Neural cell (in vitro differentiated cells): Measurements from ENCODE around the gene SRSF7. TPM values are rescaled to one million over a fixed set of nuclear protein-coding genes. Genes with fewer than 3 reads are reported as not detected.
"Not testable (repeated sequence)": the region's sequence is repeated elsewhere in the genome, so short reads cannot be mapped to it uniquely, and the experiment has no call there.

Experiments used
- H2AFZ ChIP-seq: fragments of 200-600, 300-800 bp; sonication (generic), shearing (Covaris generic); 2 replicates; pipeline ENCODE4 v1.6.0; 2014; ENCODE audit warnings: low read depth, mild to moderate bottlenecking, antibody characterized with exemption, low read length, moderate library complexity
- H3F3A ChIP-seq: fragments of 200-600 bp; shearing (Covaris generic); 2 replicates; pipeline ENCODE4 v1.6.1; 2016; ENCODE audit warnings: mild to moderate bottlenecking, moderate library complexity, mixed read lengths, antibody characterized with exemption, low read length; ENCODE audit not compliant: insufficient read depth, poor library complexity, severe bottlenecking
- H3K27ac ChIP-seq: fragments of 200-600, 300-800 bp; sonication (generic), shearing (Covaris generic); 2 replicates; pipeline ENCODE4 v1.5.1; 2014; ENCODE audit warnings: mild to moderate bottlenecking, low read length, moderate library complexity
- H3K27me3 ChIP-seq: fragments of 300-800, 200-600 bp; sonication (generic), shearing (Covaris generic); 2 replicates; pipeline ENCODE4 v1.6.0; 2014; ENCODE audit warnings: mild to moderate bottlenecking, low read depth, low read length, moderate library complexity; ENCODE audit not compliant: insufficient read depth
- H3K36me3 ChIP-seq: fragments of 300-800, 200-600 bp; sonication (generic), shearing (Covaris generic); 2 replicates; pipeline ENCODE4 v1.5.1; 2014; ENCODE audit warnings: mild to moderate bottlenecking, antibody characterized with exemption, low read length, moderate library complexity; ENCODE audit not compliant: insufficient read depth
- H3K4me2 ChIP-seq: fragments of 300-800, 200-600 bp; sonication (generic), shearing (Covaris generic); 2 replicates; pipeline ENCODE4 v1.6.0; 2014; ENCODE audit warnings: mild to moderate bottlenecking, low read length
- H3K4me3 ChIP-seq: fragments of 300-800, 200-600 bp; sonication (generic), shearing (Covaris generic); 2 replicates; pipeline ENCODE4 v1.5.1; 2014; ENCODE audit warnings: mild to moderate bottlenecking, low read length, moderate library complexity
- H3K79me2 ChIP-seq: fragments of 200-600 bp; shearing (Covaris generic); replicated peaks from 2 replicates; pipeline ENCODE4 v1.6.0; 2014; ENCODE audit warnings: mild to moderate bottlenecking, low read length, moderate library complexity; ENCODE audit not compliant: insufficient read depth
- H3K9ac ChIP-seq: fragments of 300-800, 200-600 bp; sonication (generic), shearing (Covaris generic); 2 replicates; pipeline ENCODE4 v1.6.1; 2016; ENCODE audit warnings: mild to moderate bottlenecking, low read length, mixed read lengths
- H3K9me2 ChIP-seq: fragments of 200-600 bp; shearing (Covaris generic); 2 replicates; pipeline ENCODE4 v1.6.1; 2016; ENCODE audit warnings: mild to moderate bottlenecking, low read length, mixed read lengths; ENCODE audit not compliant: insufficient read depth
- H3K9me3 ChIP-seq: fragments of 200-600, 300-800 bp; sonication (generic), shearing (Covaris generic); 2 replicates; pipeline ENCODE4 v1.6.1; 2016; ENCODE audit warnings: mild to moderate bottlenecking, mixed run types, low read length, moderate library complexity, mixed read lengths
- H4K20me1 ChIP-seq: fragments of 200-600 bp; shearing (Covaris generic); 2 replicates; pipeline ENCODE4 v1.6.1; 2016; ENCODE audit warnings: mild to moderate bottlenecking, mixed run types; ENCODE audit not compliant: insufficient read depth
- EP300 ChIP-seq: fragments of 450-650 bp; conservative IDR thresholded peaks from 2 replicates; pipeline ENCODE4 v1.6.1; 2014; ENCODE audit warnings: antibody characterized with exemption, mild to moderate bottlenecking, moderate library complexity; ENCODE audit not compliant: poor library complexity, severe bottlenecking
- EZH2 ChIP-seq: fragments of 200-600, 300-800 bp; shearing (Covaris generic), sonication (generic); IDR thresholded peaks from 2 replicates; pipeline ENCODE4 v1.6.1; 2014; ENCODE audit warnings: antibody characterized with exemption, low read length, borderline replicate concordance, mild to moderate bottlenecking; ENCODE audit not compliant: insufficient read depth, poor library complexity, severe bottlenecking
- MXI1 ChIP-seq: fragments of 450-650 bp; conservative IDR thresholded peaks from 2 replicates; pipeline ENCODE4 v1.6.1; 2014; ENCODE audit warnings: antibody characterized with exemption, mild to moderate bottlenecking; ENCODE audit not compliant: poor library complexity, severe bottlenecking
- POLR2AphosphoS5 ChIP-seq: IDR thresholded peaks from 2 replicates; pipeline ENCODE4 v1.6.1; 2012
- RAD21 ChIP-seq: fragments of 450-650 bp; conservative IDR thresholded peaks from 2 replicates; pipeline ENCODE4 v1.6.1; 2014; ENCODE audit warnings: antibody characterized with exemption, mild to moderate bottlenecking, moderate library complexity
- SMC3 ChIP-seq: fragments of 450-650 bp; conservative IDR thresholded peaks from 2 replicates; pipeline ENCODE4 v1.6.1; 2014; ENCODE audit warnings: antibody characterized with exemption, mild to moderate bottlenecking, moderate library complexity; ENCODE audit not compliant: poor library complexity
- TAF1 ChIP-seq: IDR thresholded peaks from 2 replicates; pipeline ENCODE4 v1.6.1; 2012; ENCODE audit warnings: low read depth
- polyA plus RNA-seq: library from polyadenylated mRNA; depleted of rRNA; stranded (reverse); fragments of >200 nt; gene quantifications from 2 replicates; pipeline ENCODE4 v1.2.3, GENCODE V29; 2014
- TF ChIP-seq, protein P1 (sequence below): IDR thresholded peaks from 2 replicates; pipeline ENCODE4 v1.6.1; 2012; ENCODE audit warnings: borderline replicate concordance
- TF ChIP-seq, protein P2 (sequence below): fragments of 450-650 bp; IDR thresholded peaks from 2 replicates; pipeline ENCODE4 v1.5.1; 2014; ENCODE audit warnings: antibody characterized with exemption, mild to moderate bottlenecking, moderate library complexity; ENCODE audit not compliant: poor library complexity, severe bottlenecking

Gene SRSF7
- polyA plus RNA-seq, 1 donor from 2014 or later, result 286 TPM

DNA sequence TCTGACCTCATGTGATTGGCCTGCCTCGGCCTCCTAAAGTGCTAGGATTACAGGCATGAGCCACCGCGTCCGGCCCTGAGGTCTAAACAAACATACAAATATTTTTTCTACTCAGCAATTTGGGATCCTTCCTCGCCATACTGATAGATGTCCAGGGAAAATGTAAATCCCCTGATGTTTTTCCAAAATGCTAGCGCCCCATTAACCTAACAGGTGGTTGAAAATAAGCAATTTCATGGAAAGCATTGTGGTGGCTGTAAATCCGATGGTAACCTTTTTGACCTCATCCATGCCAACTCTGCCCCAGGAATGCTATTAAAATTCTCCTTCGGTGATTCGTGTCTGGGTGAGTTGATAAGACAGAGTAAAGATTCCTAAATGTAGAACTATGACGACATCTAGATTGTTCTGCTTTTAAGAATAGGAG lies 46.1 kb upstream of the SRSF7 start:
- Histone ChIP-seq H4K20me1 (no peaks in the 10 kb centered on the region), H3K36me3 (peaks cover 5% of the 10 kb centered on the region), H3K9ac (no peak overlapping the region), H3K4me3 (no peak overlapping the region), H3K9me2 (no peaks in the 10 kb centered on the region), H3F3A (no peaks in the 10 kb centered on the region), H2AFZ (no peak overlapping the region), H3K9me3 (no peaks in the 10 kb centered on the region), H3K4me2 (no peak overlapping the region), H3K27ac (no peak overlapping the region), H3K27me3 (no peaks in the 10 kb centered on the region), H3K79me2 (no peaks in the 10 kb centered on the region)
- TF ChIP-seq RAD21, result no peak
- no peak for TF ChIP-seq TAF1
- TF ChIP-seq, protein P1, sequence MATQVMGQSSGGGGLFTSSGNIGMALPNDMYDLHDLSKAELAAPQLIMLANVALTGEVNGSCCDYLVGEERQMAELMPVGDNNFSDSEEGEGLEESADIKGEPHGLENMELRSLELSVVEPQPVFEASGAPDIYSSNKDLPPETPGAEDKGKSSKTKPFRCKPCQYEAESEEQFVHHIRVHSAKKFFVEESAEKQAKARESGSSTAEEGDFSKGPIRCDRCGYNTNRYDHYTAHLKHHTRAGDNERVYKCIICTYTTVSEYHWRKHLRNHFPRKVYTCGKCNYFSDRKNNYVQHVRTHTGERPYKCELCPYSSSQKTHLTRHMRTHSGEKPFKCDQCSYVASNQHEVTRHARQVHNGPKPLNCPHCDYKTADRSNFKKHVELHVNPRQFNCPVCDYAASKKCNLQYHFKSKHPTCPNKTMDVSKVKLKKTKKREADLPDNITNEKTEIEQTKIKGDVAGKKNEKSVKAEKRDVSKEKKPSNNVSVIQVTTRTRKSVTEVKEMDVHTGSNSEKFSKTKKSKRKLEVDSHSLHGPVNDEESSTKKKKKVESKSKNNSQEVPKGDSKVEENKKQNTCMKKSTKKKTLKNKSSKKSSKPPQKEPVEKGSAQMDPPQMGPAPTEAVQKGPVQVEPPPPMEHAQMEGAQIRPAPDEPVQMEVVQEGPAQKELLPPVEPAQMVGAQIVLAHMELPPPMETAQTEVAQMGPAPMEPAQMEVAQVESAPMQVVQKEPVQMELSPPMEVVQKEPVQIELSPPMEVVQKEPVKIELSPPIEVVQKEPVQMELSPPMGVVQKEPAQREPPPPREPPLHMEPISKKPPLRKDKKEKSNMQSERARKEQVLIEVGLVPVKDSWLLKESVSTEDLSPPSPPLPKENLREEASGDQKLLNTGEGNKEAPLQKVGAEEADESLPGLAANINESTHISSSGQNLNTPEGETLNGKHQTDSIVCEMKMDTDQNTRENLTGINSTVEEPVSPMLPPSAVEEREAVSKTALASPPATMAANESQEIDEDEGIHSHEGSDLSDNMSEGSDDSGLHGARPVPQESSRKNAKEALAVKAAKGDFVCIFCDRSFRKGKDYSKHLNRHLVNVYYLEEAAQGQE, result no peak
- TF ChIP-seq, protein P2, sequence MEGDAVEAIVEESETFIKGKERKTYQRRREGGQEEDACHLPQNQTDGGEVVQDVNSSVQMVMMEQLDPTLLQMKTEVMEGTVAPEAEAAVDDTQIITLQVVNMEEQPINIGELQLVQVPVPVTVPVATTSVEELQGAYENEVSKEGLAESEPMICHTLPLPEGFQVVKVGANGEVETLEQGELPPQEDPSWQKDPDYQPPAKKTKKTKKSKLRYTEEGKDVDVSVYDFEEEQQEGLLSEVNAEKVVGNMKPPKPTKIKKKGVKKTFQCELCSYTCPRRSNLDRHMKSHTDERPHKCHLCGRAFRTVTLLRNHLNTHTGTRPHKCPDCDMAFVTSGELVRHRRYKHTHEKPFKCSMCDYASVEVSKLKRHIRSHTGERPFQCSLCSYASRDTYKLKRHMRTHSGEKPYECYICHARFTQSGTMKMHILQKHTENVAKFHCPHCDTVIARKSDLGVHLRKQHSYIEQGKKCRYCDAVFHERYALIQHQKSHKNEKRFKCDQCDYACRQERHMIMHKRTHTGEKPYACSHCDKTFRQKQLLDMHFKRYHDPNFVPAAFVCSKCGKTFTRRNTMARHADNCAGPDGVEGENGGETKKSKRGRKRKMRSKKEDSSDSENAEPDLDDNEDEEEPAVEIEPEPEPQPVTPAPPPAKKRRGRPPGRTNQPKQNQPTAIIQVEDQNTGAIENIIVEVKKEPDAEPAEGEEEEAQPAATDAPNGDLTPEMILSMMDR, result no peak

DNA sequence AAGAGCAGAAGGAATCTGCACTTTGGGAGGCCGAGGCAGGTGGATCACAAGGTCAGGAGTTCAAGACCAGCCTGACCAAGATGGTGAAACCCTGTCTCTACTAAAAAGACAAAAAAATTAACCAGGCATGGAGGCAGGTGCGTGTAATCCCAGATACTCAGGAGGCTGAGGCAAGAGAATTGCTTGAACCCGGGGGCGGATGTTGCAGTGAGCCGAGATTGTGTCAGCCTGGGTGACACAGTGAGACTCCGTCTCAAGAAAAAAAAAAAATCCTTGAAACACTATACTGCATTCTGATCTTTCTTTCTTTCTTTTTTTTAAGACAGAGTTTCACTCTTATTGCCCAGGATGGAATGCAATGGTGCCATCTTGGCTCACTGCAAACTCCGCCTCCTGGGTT lies 43.9 kb upstream of the SRSF7 start:
- H2AFZ ChIP-seq, H3K4me2 ChIP-seq, H3K27me3 ChIP-seq, H3K36me3 ChIP-seq, H3K9me3 ChIP-seq, H4K20me1 ChIP-seq, H3K79me2 ChIP-seq, H3F3A ChIP-seq, H3K4me3 ChIP-seq, H3K9me2 ChIP-seq, H3K9ac ChIP-seq, H3K27ac ChIP-seq: not testable (repeated sequence)

DNA sequence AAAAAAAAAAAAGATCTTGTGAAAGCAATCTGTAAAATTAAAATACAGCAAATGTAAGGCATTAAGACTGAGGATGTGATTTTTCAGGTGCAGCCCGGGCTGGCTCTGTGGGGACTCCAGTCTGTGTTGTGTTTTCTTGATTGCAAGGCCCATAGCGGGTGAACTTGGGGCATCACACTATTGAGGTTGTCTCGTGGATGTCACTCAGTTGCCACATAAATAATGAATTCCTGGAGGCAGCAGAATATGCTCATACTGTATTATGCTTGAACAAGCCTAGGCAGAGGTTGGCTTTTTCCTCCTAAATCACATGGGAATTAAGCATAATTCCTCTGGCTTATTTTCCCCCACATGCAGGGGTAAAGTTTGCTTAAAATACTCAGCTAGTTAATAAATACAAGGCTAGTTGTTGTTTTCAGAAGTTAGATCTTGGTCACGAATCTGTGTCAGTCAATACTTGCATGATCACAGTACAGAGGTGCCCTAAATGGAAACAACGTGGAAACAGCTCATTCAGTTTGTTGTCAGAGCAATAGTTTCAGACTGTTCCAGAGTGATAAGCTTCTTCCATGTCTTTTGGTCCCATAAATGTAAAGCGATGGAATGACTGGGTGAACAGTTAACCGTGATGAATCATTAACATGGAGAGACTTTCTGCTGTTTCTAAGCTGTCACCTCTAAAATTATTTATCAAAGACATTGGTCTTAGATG lies 43.2 kb upstream of the SRSF7 start:
- Histone ChIP-seq H3K36me3 (no peaks in the 10 kb centered on the region), H3K9ac (no peak overlapping the region), H3K4me3 (no peak overlapping the region), H3K27me3 (no peaks in the 10 kb centered on the region), H4K20me1 (no peaks in the 10 kb centered on the region), H3K79me2 (no peaks in the 10 kb centered on the region), H3K9me3 (no peaks in the 10 kb centered on the region), H3K4me2 (no peak overlapping the region), H3K9me2 (no peaks in the 10 kb centered on the region), H2AFZ (no peak overlapping the region), H3K27ac (no peak overlapping the region), H3F3A (no peaks in the 10 kb centered on the region)
- TF ChIP-seq EP300, result no peak
- TF ChIP-seq, protein P2, result no peak
- TF ChIP-seq RAD21, result no peak
- TF ChIP-seq TAF1, result no peak
- no peak for TF ChIP-seq EZH2
- no peak for TF ChIP-seq POLR2AphosphoS5
- no peak for TF ChIP-seq SMC3
- TF ChIP-seq, protein P1, result no peak
- TF ChIP-seq MXI1, result no peak
